Measurements from ENCODE around the gene PSENEN.
A peak's percentile ranks its signal among the peaks of the same experiment; 100 is the strongest.

Gene PSENEN

GRCh38 chr19:35744430-35745327 is 772 bp upstream of the PSENEN start (continued):
- TF ChIP-seq ZBTB11 (tag by site-specific recombination; conservative IDR thresholded peaks at IDR 0.05; ENCODE audit: low read depth) (peak; percentile 74), ZSCAN16 (tag by site-specific recombination; IDR thresholded peaks at IDR 0.05) (no peak), ZNF510 (tag by site-specific recombination; IDR thresholded peaks at IDR 0.05; ENCODE audit: insufficient replicate concordance) (no peak), ZNF426 (tag by site-specific recombination; IDR thresholded peaks at IDR 0.05) (no peak), ZNF692 (tag by site-specific recombination; IDR thresholded peaks at IDR 0.05) (peak; percentile 57; the same call in 1 of the 2 replicates), RBAK (tag by site-specific recombination; IDR thresholded peaks at IDR 0.05) (no peak), ZBTB49 (tag by site-specific recombination; IDR thresholded peaks at IDR 0.05; ENCODE audit: low read depth) (no peak), ZNF202 (tag by site-specific recombination; IDR thresholded peaks at IDR 0.05; ENCODE audit: borderline replicate concordance) (no peak), SALL2 (tag by site-specific recombination; IDR thresholded peaks at IDR 0.05; ENCODE audit: borderline replicate concordance) (no peak), ZNF184 (tag by site-specific recombination; IDR thresholded peaks at IDR 0.05) (no peak), ZNF785 (tag by site-specific recombination; IDR thresholded peaks at IDR 0.05) (no peak), HOXC10 (CRISPR knock-in tag; IDR thresholded peaks at IDR 0.05) (no peak), OSR2 (tag by site-specific recombination; IDR thresholded peaks at IDR 0.05) (no peak), BCL11B (tag by site-specific recombination; IDR thresholded peaks at IDR 0.05; ENCODE audit: low read depth) (peak; percentile 73; the same call in 1 of the 2 replicates), ZBTB44 (tag by site-specific recombination; IDR thresholded peaks at IDR 0.05) (no peak), GFI1B (tag by site-specific recombination; IDR thresholded peaks at IDR 0.05) (no peak), REPIN1 (tag by site-specific recombination; IDR thresholded peaks at IDR 0.05; ENCODE audit: low read depth) (no peak; the same call in 1 of the 2 replicates), ZNF155 (tag by site-specific recombination; IDR thresholded peaks at IDR 0.05) (no peak), ZNF449 (tag by site-specific recombination; IDR thresholded peaks at IDR 0.05) (no peak), KLF7 (tag by site-specific recombination; IDR thresholded peaks at IDR 0.05; ENCODE audit: borderline replicate concordance) (no peak), PBX3 (CRISPR knock-in tag; IDR thresholded peaks at IDR 0.05) (no peak), ZNF114 (tag by site-specific recombination; IDR thresholded peaks at IDR 0.05) (no peak), ZBTB17 (tag by site-specific recombination; IDR thresholded peaks at IDR 0.05) (peak; percentile 100), KLF16 (tag by site-specific recombination; IDR thresholded peaks at IDR 0.05) (peak; percentile 95), OVOL3 (tag by site-specific recombination; IDR thresholded peaks at IDR 0.05) (no peak), ZFP69B (tag by site-specific recombination; IDR thresholded peaks at IDR 0.05) (peak; percentile 64), MYNN (tag by site-specific recombination; IDR thresholded peaks at IDR 0.05; ENCODE audit: borderline replicate concordance) (no peak), FEZF1 (tag by site-specific recombination; IDR thresholded peaks at IDR 0.05) (peak; percentile 70)
